ENCODE data around the gene METTL25B. TPM values are rescaled to one million over a fixed set of nuclear protein-coding genes. Genes with fewer than 3 reads are reported as not detected.
A peak's percentile ranks its signal among the peaks of the same experiment; 100 is the strongest.

Gene METTL25B
- total RNA-seq, 1 experiment from 2014 or later, result 10.4 TPM

DNA sequence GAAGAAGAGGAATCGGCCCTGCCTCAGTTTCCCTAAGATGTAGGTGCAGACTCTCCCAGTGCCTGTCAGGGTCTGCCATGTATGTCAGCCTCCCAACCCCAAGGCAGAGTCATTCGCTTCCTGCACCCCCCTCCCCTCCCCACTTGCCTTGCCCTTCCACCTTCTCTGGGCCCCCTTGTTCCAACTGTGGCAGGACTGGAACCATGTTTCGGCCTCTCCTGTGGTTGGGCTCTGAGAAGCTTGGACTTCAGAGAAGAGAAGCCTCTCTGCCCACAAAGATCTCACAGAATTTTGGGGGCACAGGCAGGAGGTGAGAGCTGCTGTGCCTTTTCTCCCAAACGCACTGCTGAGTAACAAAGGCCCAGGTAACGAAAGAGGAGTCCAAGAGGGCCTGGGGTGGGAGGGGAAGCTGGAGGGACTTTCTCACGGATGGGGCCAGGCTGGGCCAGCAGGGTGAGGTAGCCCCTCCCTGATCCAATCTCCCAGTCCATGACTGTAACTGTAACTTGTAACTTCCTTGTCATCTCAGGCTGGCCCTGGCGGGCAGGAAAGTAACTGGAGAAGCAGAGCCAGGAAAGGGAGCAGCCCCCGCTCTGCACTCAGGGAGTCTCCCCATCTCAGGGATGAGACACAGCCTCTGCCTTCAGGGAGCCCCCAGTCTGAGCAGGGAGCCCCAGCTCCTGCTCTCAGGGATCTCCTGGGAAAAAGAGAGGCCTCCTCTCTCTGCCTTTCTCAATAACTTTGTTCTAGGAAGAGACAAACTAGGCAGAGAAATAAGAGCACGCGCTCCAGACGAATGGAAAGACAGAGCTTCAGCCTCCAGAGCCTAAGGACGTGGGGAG is 34.2 kb upstream of the METTL25B start:
- peak overlapping the region; percentile 67 for H3K4me2 ChIP-seq (ENCODE audit: low read length)
- TF ChIP-seq EZH2phosphoT487 (IDR thresholded peaks at IDR 0.05; ENCODE audit: borderline replicate concordance, low read length) (no peak), EZH2 (IDR thresholded peaks at IDR 0.05; ENCODE audit: low read length, unreplicated experiment) (no peak)
- TF ChIP-seq, protein P1, sequence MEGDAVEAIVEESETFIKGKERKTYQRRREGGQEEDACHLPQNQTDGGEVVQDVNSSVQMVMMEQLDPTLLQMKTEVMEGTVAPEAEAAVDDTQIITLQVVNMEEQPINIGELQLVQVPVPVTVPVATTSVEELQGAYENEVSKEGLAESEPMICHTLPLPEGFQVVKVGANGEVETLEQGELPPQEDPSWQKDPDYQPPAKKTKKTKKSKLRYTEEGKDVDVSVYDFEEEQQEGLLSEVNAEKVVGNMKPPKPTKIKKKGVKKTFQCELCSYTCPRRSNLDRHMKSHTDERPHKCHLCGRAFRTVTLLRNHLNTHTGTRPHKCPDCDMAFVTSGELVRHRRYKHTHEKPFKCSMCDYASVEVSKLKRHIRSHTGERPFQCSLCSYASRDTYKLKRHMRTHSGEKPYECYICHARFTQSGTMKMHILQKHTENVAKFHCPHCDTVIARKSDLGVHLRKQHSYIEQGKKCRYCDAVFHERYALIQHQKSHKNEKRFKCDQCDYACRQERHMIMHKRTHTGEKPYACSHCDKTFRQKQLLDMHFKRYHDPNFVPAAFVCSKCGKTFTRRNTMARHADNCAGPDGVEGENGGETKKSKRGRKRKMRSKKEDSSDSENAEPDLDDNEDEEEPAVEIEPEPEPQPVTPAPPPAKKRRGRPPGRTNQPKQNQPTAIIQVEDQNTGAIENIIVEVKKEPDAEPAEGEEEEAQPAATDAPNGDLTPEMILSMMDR (conservative IDR thresholded peaks at IDR 0.05; ENCODE audit: low read depth, low read length), result no peak
- no peaks in the 10 kb centered on the region for H3K9me2 ChIP-seq (replicated peaks; ENCODE audit: low read length)
- H3K79me2 ChIP-seq (ENCODE audit: low read length), result no peaks in the 10 kb centered on the region
- peaks cover 51% of the 10 kb centered on the region for H3K4me1 ChIP-seq (ENCODE audit: insufficient read depth, low read length)
- CTCF ChIA-PET, result interaction anchor here (0.5 to 1.0 kb wide), 2 partner anchors 32 to 235 kb away, joined by 6 to 15 read pairs; no protein-coding TSS in a partner anchor
- peak; percentile 60 for ATAC-seq
- peak; percentile 75 for DNase-seq
- peaks cover 8% of the 10 kb centered on the region for H3F3A ChIP-seq (ENCODE audit: low read length, unreplicated experiment)
- H4K20me1 ChIP-seq (ENCODE audit: low read length), result no peaks in the 10 kb centered on the region
- BruUV-seq (replicated peaks), result no TSS peak
- H3K27me3 ChIP-seq (ENCODE audit: low read length), result no peaks in the 10 kb centered on the region
- no peak overlapping the region for H3K4me3 ChIP-seq (ENCODE audit: low read length)
- H3K27ac ChIP-seq (ENCODE audit: low read length), result peak overlapping the region; percentile 75
- intact Hi-C loops (cut with micrococcal nuclease), result no loop called here
- H3K9ac ChIP-seq (ENCODE audit: low read length), result peak overlapping the region; percentile 40
- no peaks in the 10 kb centered on the region for H3K9me3 ChIP-seq (ENCODE audit: low read length)
- peak overlapping the region; percentile 48 for H2AFZ ChIP-seq (ENCODE audit: low read length)
- no peaks in the 10 kb centered on the region for H3K36me3 ChIP-seq (ENCODE audit: low read depth, low read length)
- POLR2A ChIA-PET (ENCODE audit: unreplicated experiment), result interaction anchor here (0.5 kb wide), 1 partner anchor 17 kb away, joined by 14 read pairs; no protein-coding TSS in a partner anchor

- DNase-seq (no peak), ATAC-seq (no peak)
- Histone ChIP-seq H3K79me2 (ENCODE audit: low read length) (no peaks in the 10 kb centered on the region), H3K36me3 (ENCODE audit: low read depth, low read length) (no peaks in the 10 kb centered on the region), H3K4me2 (ENCODE audit: low read length) (peak overlapping the region; percentile 67), H3K4me3 (ENCODE audit: low read length) (no peak overlapping the region), H3K27ac (ENCODE audit: low read length) (peak overlapping the region; percentile 75), H2AFZ (ENCODE audit: low read length) (peak overlapping the region; percentile 48), H3K9me2 (replicated peaks; ENCODE audit: low read length) (no peaks in the 10 kb centered on the region), H3K9ac (ENCODE audit: low read length) (no peak overlapping the region), H4K20me1 (ENCODE audit: low read length) (no peaks in the 10 kb centered on the region), H3K9me3 (ENCODE audit: low read length) (no peaks in the 10 kb centered on the region), H3K4me1 (ENCODE audit: insufficient read depth, low read length) (peaks cover 47% of the 10 kb centered on the region), H3K27me3 (ENCODE audit: low read length) (no peaks in the 10 kb centered on the region), H3F3A (ENCODE audit: low read length, unreplicated experiment) (peaks cover 8% of the 10 kb centered on the region)
- CTCF ChIA-PET, result no interaction called here
- POLR2A ChIA-PET (ENCODE audit: unreplicated experiment), result no interaction called here
- intact Hi-C loops (cut with micrococcal nuclease), result no loop called here
- BruUV-seq (replicated peaks), result no TSS peak
- TF ChIP-seq EZH2phosphoT487 (IDR thresholded peaks at IDR 0.05; ENCODE audit: borderline replicate concordance, low read length) (no peak), EZH2 (IDR thresholded peaks at IDR 0.05; ENCODE audit: low read length, unreplicated experiment) (no peak)
- TF ChIP-seq, protein P1 (conservative IDR thresholded peaks at IDR 0.05; ENCODE audit: low read depth, low read length), result no peak
Observed at GRCh38 chr1:156694690-156694962, 33.6 kb upstream of the METTL25B start.

DNA sequence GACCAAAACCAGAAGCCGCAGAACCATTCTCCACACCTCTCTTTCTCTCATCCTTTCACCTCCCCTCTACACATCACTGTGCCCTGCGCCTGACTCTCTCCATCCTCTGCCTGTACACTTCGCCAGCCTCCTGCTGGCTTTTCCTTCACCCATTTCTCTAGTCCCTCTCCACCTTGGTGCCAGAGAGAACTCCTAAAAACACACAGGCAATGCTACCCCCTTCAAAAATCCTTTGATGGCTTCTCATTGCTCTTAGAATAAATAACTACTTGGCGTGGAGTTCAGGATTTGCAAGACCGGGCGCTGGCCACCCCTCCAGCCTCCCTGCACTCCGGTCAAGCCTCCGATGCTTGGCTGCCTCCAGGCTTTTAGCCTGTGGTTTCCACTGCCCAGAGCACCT is 31.5 kb upstream of the METTL25B start:
- Histone ChIP-seq H3K79me2 (ENCODE audit: low read length) (no peaks in the 10 kb centered on the region), H3K9me3 (ENCODE audit: low read length) (no peaks in the 10 kb centered on the region), H3K4me1 (ENCODE audit: insufficient read depth, low read length) (peaks cover 30% of the 10 kb centered on the region), H3K4me2 (ENCODE audit: low read length) (no peak overlapping the region), H3K9ac (ENCODE audit: low read length) (no peak overlapping the region), H4K20me1 (ENCODE audit: low read length) (no peaks in the 10 kb centered on the region), H3K27ac (ENCODE audit: low read length) (no peak overlapping the region), H2AFZ (ENCODE audit: low read length) (no peak overlapping the region), H3K9me2 (replicated peaks; ENCODE audit: low read length) (no peaks in the 10 kb centered on the region), H3K36me3 (ENCODE audit: low read depth, low read length) (no peaks in the 10 kb centered on the region; the same call in 1 of the 2 replicates), H3K4me3 (ENCODE audit: low read length) (no peak overlapping the region), H3K27me3 (ENCODE audit: low read length) (no peaks in the 10 kb centered on the region), H3F3A (ENCODE audit: low read length, unreplicated experiment) (peaks cover 8% of the 10 kb centered on the region)
- BruUV-seq (replicated peaks), result no TSS peak
- ChIA-PET CTCF (no interaction called here), POLR2A (ENCODE audit: unreplicated experiment) (no interaction called here)
- ATAC-seq (no peak), DNase-seq (no peak)
- TF ChIP-seq, protein P1 (conservative IDR thresholded peaks at IDR 0.05; ENCODE audit: low read depth, low read length), result no peak
- TF ChIP-seq EZH2phosphoT487 (IDR thresholded peaks at IDR 0.05; ENCODE audit: borderline replicate concordance, low read length) (no peak), EZH2 (IDR thresholded peaks at IDR 0.05; ENCODE audit: low read length, unreplicated experiment) (no peak)
- intact Hi-C loops (cut with micrococcal nuclease), result no loop called here
